HEK293 (cell line): ENCODE results near the gene ST8SIA5.

Experiments
- CTCF ChIP-seq: fragments of 450-650 bp; formaldehyde crosslinking; IDR thresholded peaks from 2 replicates; pipeline ENCODE4 v1.5.1; 2016; ENCODE audit warnings: missing biosample characterization, missing genetic modification characterization
- YY1 ChIP-seq: fragments of 450-650 bp; formaldehyde crosslinking; IDR thresholded peaks from 2 replicates; pipeline ENCODE4 v1.5.1; 2018; ENCODE audit warnings: missing biosample characterization, missing genetic modification characterization
- ZNF121 ChIP-seq: fragments of 450-650 bp; formaldehyde crosslinking; IDR thresholded peaks from 2 replicates; pipeline ENCODE4 v1.5.1; 2016; ENCODE audit warnings: missing biosample characterization, missing genetic modification characterization
- ZNF138 ChIP-seq: fragments of 450-650 bp; formaldehyde crosslinking; IDR thresholded peaks from 2 replicates; pipeline ENCODE4 v1.5.1; 2016; ENCODE audit warnings: missing biosample characterization, missing genetic modification characterization, borderline replicate concordance
- ZNF148 ChIP-seq: fragments of 450-650 bp; formaldehyde crosslinking; IDR thresholded peaks from 2 replicates; pipeline ENCODE4 v1.5.0; 2017; ENCODE audit warnings: missing biosample characterization, missing genetic modification characterization, borderline replicate concordance
- ZNF24 ChIP-seq: fragments of 450-650 bp; formaldehyde crosslinking; IDR thresholded peaks from 2 replicates; pipeline ENCODE4 v1.5.1; 2016; ENCODE audit warnings: missing biosample characterization, missing genetic modification characterization
- ZNF416 ChIP-seq: fragments of 450-650 bp; formaldehyde crosslinking; IDR thresholded peaks from 2 replicates; pipeline ENCODE4 v1.5.1; 2016; ENCODE audit warnings: missing biosample characterization, missing genetic modification characterization
- ZNF561 ChIP-seq: fragments of 450-650 bp; IDR thresholded peaks from 2 replicates; pipeline ENCODE4 v1.5.1; 2018; ENCODE audit warnings: missing biosample characterization, missing genetic modification characterization, borderline replicate concordance
- ZNF768 ChIP-seq: fragments of 450-650 bp; formaldehyde crosslinking; IDR thresholded peaks from 2 replicates; pipeline ENCODE4 v1.5.1; 2018; ENCODE audit warnings: missing biosample characterization, mild to moderate bottlenecking, missing genetic modification characterization
- ZSCAN30 ChIP-seq: fragments of 450-650 bp; IDR thresholded peaks from 2 replicates; pipeline ENCODE4 v1.5.1; 2018; ENCODE audit warnings: missing biosample characterization, mild to moderate bottlenecking, missing genetic modification characterization, moderate library complexity

- TF ChIP-seq YY1 (no peak), ZNF24 (tag by site-specific recombination) (no peak), ZNF561 (tag by site-specific recombination) (no peak), CTCF (no peak), ZNF138 (tag by site-specific recombination) (no peak), ZNF121 (tag by site-specific recombination) (no peak), ZNF148 (tag by site-specific recombination) (no peak), ZNF416 (no peak), ZSCAN30 (tag by site-specific recombination) (no peak), ZNF768 (tag by site-specific recombination) (no peak)
Observed at GRCh38 chr18:46768166-46768921, 11.5 kb upstream of the ST8SIA5 start.
